GM18951 (cell line): ENCODE measurements around the gene ZDHHC23.

Experiments
- POLR2A ChIP-seq: IDR thresholded peaks from 4 replicates; pipeline ENCODE4 v1.6.1; 2011; ENCODE audit warnings: mild to moderate bottlenecking; ENCODE audit not compliant: insufficient read length, insufficient read depth; ENCODE audit errors: extremely low read depth
- in situ Hi-C: fragments of 300-500 bp; cut with MboI; formaldehyde crosslinking; loops from one replicate; pipeline ENCODE4 v1.12.0; 2022; ENCODE audit warnings: low sequenced_read_pairs, mixed read lengths, inconsistent platforms; ENCODE audit not compliant: unreplicated experiment

Gene ZDHHC23

DNA sequence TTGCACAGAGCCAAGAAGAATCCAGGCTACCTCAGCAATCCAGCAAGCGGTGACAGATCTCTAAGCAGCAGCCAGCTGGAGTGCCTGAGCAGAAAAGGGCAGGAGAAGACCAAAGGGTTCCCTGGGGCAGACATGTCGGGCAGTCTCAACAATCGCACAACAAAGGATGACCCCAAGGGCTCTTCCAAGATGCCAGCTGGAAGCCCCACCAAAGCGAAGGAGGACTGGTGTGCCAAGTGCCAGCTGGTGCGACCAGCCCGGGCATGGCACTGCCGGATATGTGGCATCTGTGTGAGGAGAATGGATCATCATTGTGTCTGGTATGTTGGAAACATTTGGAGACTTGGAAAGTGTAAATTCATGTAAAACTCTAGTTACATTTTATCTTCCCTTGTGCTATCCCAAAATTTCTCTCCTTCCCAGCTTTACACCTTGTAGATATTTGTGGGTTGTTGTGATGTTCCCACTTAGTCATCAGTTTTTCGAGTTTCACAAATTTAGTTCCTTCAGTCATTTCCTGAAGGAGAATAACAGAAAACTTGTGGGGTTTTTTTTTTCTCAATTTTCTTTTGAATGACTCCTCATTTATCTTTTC, 6.4 kb downstream of the ZDHHC23 start:
- in situ Hi-C loops = no loop called here
- TF ChIP-seq POLR2A = no peak

DNA sequence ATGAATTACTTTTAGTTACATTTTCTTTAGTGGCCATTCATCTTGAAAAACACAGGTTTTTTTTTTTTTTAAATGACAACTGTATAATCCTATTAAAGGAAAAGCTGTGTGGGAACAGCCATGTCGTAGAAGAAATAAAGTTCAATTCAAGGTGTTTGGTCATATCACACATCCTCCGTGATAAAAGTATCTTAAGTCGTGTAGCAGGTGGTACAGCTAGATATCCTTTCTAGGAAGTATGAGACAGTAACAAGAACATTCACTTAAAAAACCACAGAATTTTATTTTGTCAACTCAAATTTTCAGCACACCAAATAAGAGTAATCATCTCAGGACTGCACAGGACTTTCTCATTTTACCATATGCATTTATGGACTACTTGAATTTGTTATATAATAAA, 16.1 kb downstream of the ZDHHC23 start:
- TF ChIP-seq POLR2A = no peak
- in situ Hi-C loops = no loop called here

- TF ChIP-seq POLR2A = no peak
- in situ Hi-C loops = no loop called here
Observed at GRCh38 chr3:113966172-113966571, 18.4 kb downstream of the ZDHHC23 start.

DNA sequence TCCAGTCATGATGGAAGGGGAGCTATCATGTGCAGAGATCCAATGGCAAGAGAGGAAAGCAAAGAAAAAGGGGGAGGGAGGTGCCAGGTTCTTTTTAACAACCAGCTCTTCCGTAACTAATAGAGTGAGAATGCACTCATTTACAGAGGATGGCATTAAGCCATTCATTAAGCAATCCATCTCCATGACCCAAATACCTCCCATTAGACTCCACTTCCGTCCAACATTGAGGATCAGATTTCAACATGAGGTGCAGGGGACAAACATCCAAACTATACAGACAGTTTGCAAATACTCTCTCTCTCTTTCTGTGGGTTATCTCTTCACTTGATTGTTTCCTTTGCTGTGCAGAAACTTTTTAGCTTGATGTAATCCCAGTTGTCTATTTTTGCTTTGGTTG, 21.2 kb downstream of the ZDHHC23 start:
- no peak for TF ChIP-seq POLR2A
- in situ Hi-C loops = no loop called here

- TF ChIP-seq POLR2A = no peak
- in situ Hi-C loops = no loop called here
Observed at GRCh38 chr3:113977822-113978221, 30.0 kb downstream of the ZDHHC23 start.

DNA sequence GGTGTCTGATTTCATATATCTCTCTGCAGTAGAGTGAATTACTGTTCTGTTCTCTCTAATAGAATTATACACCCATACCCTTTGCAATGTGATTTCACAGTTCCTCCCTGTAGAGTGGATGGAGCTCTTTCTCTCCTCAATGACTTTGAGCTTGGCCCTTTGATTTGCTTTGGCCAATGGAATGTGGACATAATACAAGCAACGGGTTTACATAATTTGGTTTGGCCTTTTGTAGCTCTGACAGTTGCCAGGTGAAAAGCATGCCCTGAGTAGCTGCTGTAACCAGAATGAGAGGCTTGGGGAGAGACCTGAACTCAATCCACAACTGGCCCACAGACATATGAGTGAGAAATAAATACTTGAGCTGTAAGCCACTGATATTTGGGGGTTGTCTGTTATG, 32.1 kb downstream of the ZDHHC23 start:
- in situ Hi-C loops = no loop called here
- TF ChIP-seq POLR2A = no peak

GRCh38 chr3:113981803-113982202, 34.0 kb downstream of the ZDHHC23 start:
- in situ Hi-C loops = no loop called here

DNA sequence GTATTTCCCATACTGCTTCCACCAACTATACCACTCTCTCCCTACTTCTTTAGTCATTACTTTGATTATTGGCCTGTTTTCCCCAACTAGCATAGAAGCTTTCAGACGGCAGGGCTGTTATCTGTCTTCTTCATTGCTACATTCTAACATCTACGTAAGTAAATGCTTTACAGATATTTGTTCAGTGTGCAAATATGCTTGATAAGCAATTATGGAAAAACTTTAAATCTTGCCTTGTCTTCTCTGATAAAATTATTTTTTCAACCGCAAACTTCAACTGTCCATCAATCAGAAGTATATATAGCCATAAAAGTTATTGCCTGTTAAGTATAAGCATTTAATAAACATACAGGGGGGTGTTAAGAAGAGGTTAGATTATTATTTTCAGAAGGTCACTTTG, 35.7 kb downstream of the ZDHHC23 start:
- no peak for TF ChIP-seq POLR2A
- in situ Hi-C loops = no loop called here

More at GRCh38 chr3:113981803-113982202, 34.0 kb downstream of the ZDHHC23 start:
- TF ChIP-seq POLR2A = no peak

GRCh38 chr3:113985541-113985940, 37.7 kb downstream of the ZDHHC23 start:
- in situ Hi-C loops = no loop called here
- no peak for TF ChIP-seq POLR2A

GRCh38 chr3:114005481-114005880, 57.7 kb downstream of the ZDHHC23 start:
- TF ChIP-seq POLR2A = no peak
- in situ Hi-C loops = no loop called here

GRCh38 chr3:114011059-114011797, 63.4 kb downstream of the ZDHHC23 start:
- in situ Hi-C loops = no loop called here
- no peak for TF ChIP-seq POLR2A
